ENCODE results near the gene VIPR1.

VIPR1 gene

DNA sequence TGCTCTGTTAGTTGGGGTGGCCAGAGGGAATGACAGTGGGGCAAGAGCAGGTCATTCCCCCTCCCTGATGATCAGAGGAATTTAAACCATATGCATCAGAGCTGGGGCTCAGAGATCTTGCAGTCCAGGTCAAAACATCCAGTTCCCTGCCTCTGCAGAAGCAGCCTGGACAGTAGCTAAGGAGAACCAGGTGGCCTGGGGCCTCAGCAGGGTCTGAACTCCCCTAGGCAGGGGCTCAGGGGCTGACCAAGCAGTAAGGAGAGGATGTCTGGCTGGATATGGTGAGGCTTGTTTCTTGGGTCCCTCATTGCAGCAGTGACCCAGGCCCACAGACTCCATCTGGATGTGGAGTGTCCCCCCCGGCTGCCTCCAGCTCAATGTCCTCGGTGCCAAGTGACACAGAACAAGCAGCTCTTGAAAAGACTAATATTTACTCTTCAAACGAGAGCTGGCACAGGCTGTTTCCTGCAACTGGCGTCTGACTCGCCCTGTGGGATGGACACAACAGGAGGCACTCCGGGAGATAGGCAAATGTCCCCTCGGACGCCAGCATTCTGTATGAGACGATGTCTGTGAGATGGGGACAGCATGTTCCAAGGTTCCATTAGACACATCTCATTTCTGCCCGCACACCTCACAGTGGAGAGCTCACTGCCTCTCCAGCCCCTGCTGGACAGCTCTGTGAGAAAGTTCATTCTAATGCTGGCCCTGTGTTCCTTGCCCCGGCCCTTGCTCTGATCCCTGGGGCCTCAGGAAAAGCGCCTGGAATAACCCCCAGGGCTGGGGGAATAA is 42.2 kb downstream of the VIPR1 start:
- no peaks in the 10 kb centered on the region for H4K20me1 ChIP-seq (ENCODE audit: insufficient read depth, low read length)
- no peaks in the 10 kb centered on the region for H3K79me2 ChIP-seq (ENCODE audit: insufficient read depth, low read length)
- H2AFZ ChIP-seq (ENCODE audit: low read length), result no peak overlapping the region
- no peak overlapping the region for H3K4me2 ChIP-seq (ENCODE audit: low read length)
- no peaks in the 10 kb centered on the region for H3K9me2 ChIP-seq (ENCODE audit: low read depth, low read length)
- H3F3A ChIP-seq (ENCODE audit: insufficient read depth, low read length), result no peaks in the 10 kb centered on the region
- no peak overlapping the region for H3K9ac ChIP-seq (ENCODE audit: low read length)
- H3K4me3 ChIP-seq (ENCODE audit: low read depth, low read length, poor library complexity, severe bottlenecking), result no peak overlapping the region
- no peaks in the 10 kb centered on the region for H3K27me3 ChIP-seq (ENCODE audit: insufficient read depth, low read length)
- no peak overlapping the region for H3K27ac ChIP-seq (ENCODE audit: low read depth, low read length, poor library complexity, severe bottlenecking)
- no peaks in the 10 kb centered on the region for H3K4me1 ChIP-seq (ENCODE audit: insufficient read depth, low read length, severe bottlenecking)
- H3K36me3 ChIP-seq (ENCODE audit: insufficient read depth, low read length), result peaks cover 12% of the 10 kb centered on the region
- H3K9me3 ChIP-seq (ENCODE audit: low read length), result no peaks in the 10 kb centered on the region
- TF ChIP-seq CTCF (IDR thresholded peaks at IDR 0.05; ENCODE audit: low read length) (no peak), EZH2 (IDR thresholded peaks at IDR 0.05; ENCODE audit: borderline replicate concordance, low read length) (no peak)

GRCh38 chr3:42545284-42545900 is 42.9 kb downstream of the VIPR1 start:
- no peaks in the 10 kb centered on the region for H3K79me2 ChIP-seq (ENCODE audit: insufficient read depth, low read length)
- H3K4me3 ChIP-seq (ENCODE audit: low read depth, low read length, poor library complexity, severe bottlenecking), result no peak overlapping the region
- peaks cover 12% of the 10 kb centered on the region for H3K36me3 ChIP-seq (ENCODE audit: insufficient read depth, low read length)
- TF ChIP-seq CTCF (IDR thresholded peaks at IDR 0.05; ENCODE audit: low read length) (no peak), EZH2 (IDR thresholded peaks at IDR 0.05; ENCODE audit: borderline replicate concordance, low read length) (no peak)
- no peak overlapping the region for H3K27ac ChIP-seq (ENCODE audit: low read depth, low read length, poor library complexity, severe bottlenecking)
- H3K27me3 ChIP-seq (ENCODE audit: insufficient read depth, low read length), result no peaks in the 10 kb centered on the region
- no peak overlapping the region for H3K4me2 ChIP-seq (ENCODE audit: low read length)
- H3K4me1 ChIP-seq (ENCODE audit: insufficient read depth, low read length, severe bottlenecking), result no peaks in the 10 kb centered on the region
- H3K9me2 ChIP-seq (ENCODE audit: low read depth, low read length), result no peaks in the 10 kb centered on the region
- no peaks in the 10 kb centered on the region for H3F3A ChIP-seq (ENCODE audit: insufficient read depth, low read length)
- no peaks in the 10 kb centered on the region for H3K9me3 ChIP-seq (ENCODE audit: low read length)
- H3K9ac ChIP-seq (ENCODE audit: low read length), result no peak overlapping the region
- no peaks in the 10 kb centered on the region for H4K20me1 ChIP-seq (ENCODE audit: insufficient read depth, low read length)
- H2AFZ ChIP-seq (ENCODE audit: low read length), result no peak overlapping the region

GRCh38 chr3:42546691-42547213 is 44.3 kb downstream of the VIPR1 start:
- H3K9ac ChIP-seq (ENCODE audit: low read length), result no peak overlapping the region
- H3K27ac ChIP-seq (ENCODE audit: low read depth, low read length, poor library complexity, severe bottlenecking), result no peak overlapping the region
- no peak overlapping the region for H3K4me3 ChIP-seq (ENCODE audit: low read depth, low read length, poor library complexity, severe bottlenecking)
- peaks cover 13% of the 10 kb centered on the region for H3K36me3 ChIP-seq (ENCODE audit: insufficient read depth, low read length)
- TF ChIP-seq CTCF (IDR thresholded peaks at IDR 0.05; ENCODE audit: low read length), result no peak
- no peak for TF ChIP-seq EZH2 (IDR thresholded peaks at IDR 0.05; ENCODE audit: borderline replicate concordance, low read length)
- no peaks in the 10 kb centered on the region for H3F3A ChIP-seq (ENCODE audit: insufficient read depth, low read length)
- no peaks in the 10 kb centered on the region for H3K79me2 ChIP-seq (ENCODE audit: insufficient read depth, low read length)
- no peaks in the 10 kb centered on the region for H4K20me1 ChIP-seq (ENCODE audit: insufficient read depth, low read length)
- no peaks in the 10 kb centered on the region for H3K4me1 ChIP-seq (ENCODE audit: insufficient read depth, low read length, severe bottlenecking)
- H3K4me2 ChIP-seq (ENCODE audit: low read length), result no peak overlapping the region
- no peaks in the 10 kb centered on the region for H3K9me3 ChIP-seq (ENCODE audit: low read length)
- no peak overlapping the region for H2AFZ ChIP-seq (ENCODE audit: low read length)
- no peaks in the 10 kb centered on the region for H3K9me2 ChIP-seq (ENCODE audit: low read depth, low read length)
- no peaks in the 10 kb centered on the region for H3K27me3 ChIP-seq (ENCODE audit: insufficient read depth, low read length)
